Caco-2 (cell line): ENCODE results near the gene SHC3. TPM values are rescaled to one million over a fixed set of nuclear protein-coding genes. Genes with fewer than 3 reads are reported as not detected.

Source experiments
- BruUV-seq: library from RNA; stranded (reverse); fragments of 400-500 nt; replicated peaks from 2 replicates; lab custom pipeline; 2021; lab: Mats Ljungman, UMichigan
- CTCF ChIA-PET: fragments of 300-600 bp; sonication (Branson Sonifier 250); formaldehyde crosslinking; loops from one replicate; lab custom pipeline; 2022; ENCODE audit warnings: antibody characterized with exemption; lab: Charles Lee
- POLR2A ChIA-PET: fragments of 300-600 bp; sonication (Branson Sonifier 250); formaldehyde crosslinking; loops from one replicate; lab custom pipeline; 2022; ENCODE audit warnings: antibody characterized with exemption; lab: Charles Lee
- DNase-seq, 2 experiments: peaks; one replicate each; pipeline versions ENCODE4 v3.0.0 to v3.0.0-alpha.2; 2020 to 2022
- H3K27me3 ChIP-seq: replicated peaks from 2 replicates; pipeline ENCODE4 v1.6.0; 2011; ENCODE audit warnings: low read length; ENCODE audit not compliant: control insufficient read depth, insufficient read depth
- H3K36me3 ChIP-seq: 2 replicates; pipeline ENCODE4 v1.5.1; 2011; ENCODE audit warnings: low read length; ENCODE audit not compliant: control insufficient read depth, insufficient read depth
- H3K4me1 ChIP-seq: fragments of 250-450 bp; sonication (Bioruptor Pico); 2 replicates; pipeline ENCODE4 v1.5.1; 2020; ENCODE audit warnings: mild to moderate bottlenecking
- H3K4me3 ChIP-seq: 2 replicates; pipeline ENCODE4 v1.5.1; 2011; ENCODE audit warnings: low read depth, mild to moderate bottlenecking, control low read depth, low read length
- H3K9me3 ChIP-seq: fragments of 250-450 bp; sonication (Bioruptor Pico); 2 replicates; pipeline ENCODE4 v1.5.1; 2020; ENCODE audit warnings: mild to moderate bottlenecking, moderate library complexity
- H3K27ac Mint-ChIP-seq: one replicate; pipeline ENCODE4 v1.8.0; 2022; ENCODE audit warnings: mixed read lengths; ENCODE audit not compliant: unreplicated experiment
- H3K27me3 Mint-ChIP-seq: one replicate; pipeline ENCODE4 v1.8.0; 2022; ENCODE audit warnings: mixed read lengths; ENCODE audit not compliant: insufficient read depth, unreplicated experiment
- H3K36me3 Mint-ChIP-seq: one replicate; pipeline ENCODE4 v1.8.0; 2022; ENCODE audit warnings: mild to moderate bottlenecking, mixed read lengths; ENCODE audit not compliant: insufficient read depth, unreplicated experiment
- H3K4me1 Mint-ChIP-seq: one replicate; pipeline ENCODE4 v1.8.0; 2022; ENCODE audit warnings: low read depth, mixed read lengths; ENCODE audit not compliant: unreplicated experiment
- H3K4me3 Mint-ChIP-seq: one replicate; pipeline ENCODE4 v1.8.0; 2022; ENCODE audit warnings: mild to moderate bottlenecking, moderate library complexity, mixed read lengths; ENCODE audit not compliant: unreplicated experiment
- H3K9me3 Mint-ChIP-seq: one replicate; pipeline ENCODE4 v1.8.0; 2022; ENCODE audit warnings: mixed read lengths; ENCODE audit not compliant: unreplicated experiment
- intact Hi-C: fragments of 100-400 bp; cut with micrococcal nuclease; formaldehyde crosslinking; loops from one replicate; pipeline ENCODE4 v1.10.0; 2022; ENCODE audit not compliant: unreplicated experiment
- total RNA-seq: library from RNA; stranded (reverse); gene quantifications from 2 replicates; pipeline ENCODE4 v1.2.3, GENCODE V29; 2022
- TF ChIP-seq, protein P1 (sequence below), 2 experiments: fragments of 200-600 bp in 1 of 2; IDR thresholded peaks; 1 replicate in 1 of 2; 2 replicates in 1 of 2; pipeline versions ENCODE4 v1.5.1 to v1.8.0; 2011 to 2022; ENCODE audit warnings: antibody characterized with exemption in 1 of 2, control low read depth in 1 of 2, inconsistent platforms in 1 of 2, low read depth in 1 of 2, low read length in 1 of 2, mild to moderate bottlenecking in 1 of 2, moderate library complexity in 1 of 2; ENCODE audit not compliant: insufficient read depth in 1 of 2, severe bottlenecking in 1 of 2, unreplicated experiment in 1 of 2

SHC3 gene
- total RNA-seq, 1 experiment from 2014 or later: 0.20 TPM

DNA sequence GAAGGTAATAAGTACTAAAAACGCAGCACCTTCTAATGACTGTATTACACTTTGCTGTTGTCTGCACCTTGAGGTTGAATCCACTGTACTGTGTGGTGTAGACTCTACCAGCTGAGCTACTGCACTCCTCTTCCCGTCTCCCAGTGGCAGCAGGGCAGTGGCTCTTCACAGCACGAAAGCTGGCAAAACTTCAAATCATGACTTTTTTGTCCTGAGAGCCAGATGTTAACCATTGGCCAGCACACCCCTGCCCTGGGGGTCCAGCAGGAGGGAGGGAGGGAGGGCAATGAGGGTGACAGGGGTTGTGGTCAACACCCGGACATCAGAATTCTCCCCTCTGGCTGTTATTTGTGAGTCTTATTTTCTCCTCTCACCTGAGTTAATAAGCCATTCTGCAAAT, 11.8 kb downstream of the SHC3 start:
- Histone ChIP-seq H3K36me3 (no peaks in the 10 kb centered on the region), H3K4me3 (no peak overlapping the region), H3K4me1 (no peaks in the 10 kb centered on the region), H3K27me3 (no peaks in the 10 kb centered on the region), H3K9me3 (no peaks in the 10 kb centered on the region)
- H3K4me3 Mint-ChIP-seq: no peak overlapping the region
- H3K27ac Mint-ChIP-seq: no peak overlapping the region
- no peak for DNase-seq
- H3K36me3 Mint-ChIP-seq: no peaks in the 10 kb centered on the region
- ChIA-PET CTCF (no interaction called here), POLR2A (no interaction called here)
- no TSS peak for BruUV-seq
- H3K9me3 Mint-ChIP-seq: no peaks in the 10 kb centered on the region
- H3K27me3 Mint-ChIP-seq: no peaks in the 10 kb centered on the region
- no peaks in the 10 kb centered on the region for H3K4me1 Mint-ChIP-seq
- TF ChIP-seq, protein P1, sequence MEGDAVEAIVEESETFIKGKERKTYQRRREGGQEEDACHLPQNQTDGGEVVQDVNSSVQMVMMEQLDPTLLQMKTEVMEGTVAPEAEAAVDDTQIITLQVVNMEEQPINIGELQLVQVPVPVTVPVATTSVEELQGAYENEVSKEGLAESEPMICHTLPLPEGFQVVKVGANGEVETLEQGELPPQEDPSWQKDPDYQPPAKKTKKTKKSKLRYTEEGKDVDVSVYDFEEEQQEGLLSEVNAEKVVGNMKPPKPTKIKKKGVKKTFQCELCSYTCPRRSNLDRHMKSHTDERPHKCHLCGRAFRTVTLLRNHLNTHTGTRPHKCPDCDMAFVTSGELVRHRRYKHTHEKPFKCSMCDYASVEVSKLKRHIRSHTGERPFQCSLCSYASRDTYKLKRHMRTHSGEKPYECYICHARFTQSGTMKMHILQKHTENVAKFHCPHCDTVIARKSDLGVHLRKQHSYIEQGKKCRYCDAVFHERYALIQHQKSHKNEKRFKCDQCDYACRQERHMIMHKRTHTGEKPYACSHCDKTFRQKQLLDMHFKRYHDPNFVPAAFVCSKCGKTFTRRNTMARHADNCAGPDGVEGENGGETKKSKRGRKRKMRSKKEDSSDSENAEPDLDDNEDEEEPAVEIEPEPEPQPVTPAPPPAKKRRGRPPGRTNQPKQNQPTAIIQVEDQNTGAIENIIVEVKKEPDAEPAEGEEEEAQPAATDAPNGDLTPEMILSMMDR (IDR thresholded peaks at IDR 0.05; ENCODE audit: insufficient read depth in 1 of 2, low read depth in 1 of 2, low read length in 1 of 2, severe bottlenecking in 1 of 2, unreplicated experiment in 1 of 2): no peak
- intact Hi-C loops: no loop called here

GRCh38 chr9:89165880-89166279, 12.7 kb downstream of the SHC3 start:
- no peak overlapping the region for H3K4me3 ChIP-seq
- H3K36me3 ChIP-seq: no peaks in the 10 kb centered on the region
- POLR2A ChIA-PET: no interaction called here

GRCh38 chr9:89165341-89165740, 13.3 kb downstream of the SHC3 start:
- TF ChIP-seq, protein P1 (IDR thresholded peaks at IDR 0.05; ENCODE audit: insufficient read depth in 1 of 2, low read depth in 1 of 2, low read length in 1 of 2, severe bottlenecking in 1 of 2, unreplicated experiment in 1 of 2): no peak
- H3K27me3 ChIP-seq: no peaks in the 10 kb centered on the region
- no peaks in the 10 kb centered on the region for H3K9me3 ChIP-seq
- intact Hi-C loops: no loop called here
- ChIA-PET POLR2A (no interaction called here), CTCF (no interaction called here)
- H3K4me1 ChIP-seq: no peaks in the 10 kb centered on the region
- DNase-seq: no peak
- Mint-ChIP-seq H3K9me3 (no peaks in the 10 kb centered on the region), H3K4me1 (no peaks in the 10 kb centered on the region), H3K4me3 (no peak overlapping the region), H3K27ac (no peak overlapping the region), H3K27me3 (no peaks in the 10 kb centered on the region), H3K36me3 (no peaks in the 10 kb centered on the region)
- no peak overlapping the region for H3K4me3 ChIP-seq
- BruUV-seq: no TSS peak
- no peaks in the 10 kb centered on the region for H3K36me3 ChIP-seq

More at GRCh38 chr9:89165880-89166279, 12.7 kb downstream of the SHC3 start:
- no peaks in the 10 kb centered on the region for H3K9me3 Mint-ChIP-seq
- BruUV-seq: no TSS peak
- no peaks in the 10 kb centered on the region for H3K36me3 Mint-ChIP-seq
- no peaks in the 10 kb centered on the region for H3K4me1 Mint-ChIP-seq
- H3K27ac Mint-ChIP-seq: no peak overlapping the region
- no peak overlapping the region for H3K4me3 Mint-ChIP-seq
- intact Hi-C loops: no loop called here
- no peak for DNase-seq
- H3K27me3 Mint-ChIP-seq: no peaks in the 10 kb centered on the region
- TF ChIP-seq, protein P1 (IDR thresholded peaks at IDR 0.05; ENCODE audit: insufficient read depth in 1 of 2, low read depth in 1 of 2, low read length in 1 of 2, severe bottlenecking in 1 of 2, unreplicated experiment in 1 of 2): no peak
- no peaks in the 10 kb centered on the region for H3K27me3 ChIP-seq
- CTCF ChIA-PET: no interaction called here
- H3K4me1 ChIP-seq: no peaks in the 10 kb centered on the region
- no peaks in the 10 kb centered on the region for H3K9me3 ChIP-seq
